Cortex of kidney (tissue), 1 donor: Measurements from ENCODE around the gene ZNF391.
"Not testable (repeated sequence)": the region's sequence is repeated elsewhere in the genome, so short reads cannot be mapped to it uniquely, and the experiment has no call there.

Experiments
- DNase-seq: peaks from one replicate; lab custom pipeline; 2025; lab: John Stamatoyannopoulos, UW

Gene ZNF391

GRCh38 chr6:27422651-27423332 is 34.2 kb downstream of the ZNF391 start:
- no peak for DNase-seq

- DNase-seq = not testable (repeated sequence)
Observed at GRCh38 chr6:27424851-27425250, 36.3 kb downstream of the ZNF391 start.

- DNase-seq = no peak
Observed at GRCh38 chr6:27426045-27426620, 37.6 kb downstream of the ZNF391 start.

GRCh38 chr6:27428502-27428901 is 39.9 kb downstream of the ZNF391 start:
- DNase-seq = no peak

GRCh38 chr6:27428966-27429365 is 40.4 kb downstream of the ZNF391 start:
- no peak for DNase-seq

DNA sequence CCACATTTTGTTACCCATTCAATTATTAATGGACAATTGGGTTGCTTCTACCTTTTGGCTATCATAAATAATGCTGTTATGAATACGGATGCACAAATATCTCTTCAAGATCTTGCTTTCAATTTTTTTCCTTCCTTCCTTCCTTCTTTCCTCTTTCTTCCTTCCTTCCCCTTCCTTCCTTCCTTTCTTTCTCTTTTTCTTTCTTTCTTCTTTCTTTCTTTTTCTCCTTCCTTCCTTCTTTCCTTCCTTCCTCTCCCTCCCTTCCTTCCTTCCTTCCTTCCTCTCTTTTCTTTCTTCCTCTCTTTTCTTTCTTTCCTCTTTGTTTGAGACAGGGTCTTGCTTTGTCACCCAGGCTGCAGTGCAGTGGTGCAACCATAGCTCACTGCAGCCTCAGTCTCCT is 45.2 kb downstream of the ZNF391 start:
- no peak for DNase-seq

- DNase-seq = no peak
Observed at GRCh38 chr6:27439371-27439770, 50.8 kb downstream of the ZNF391 start.

DNA sequence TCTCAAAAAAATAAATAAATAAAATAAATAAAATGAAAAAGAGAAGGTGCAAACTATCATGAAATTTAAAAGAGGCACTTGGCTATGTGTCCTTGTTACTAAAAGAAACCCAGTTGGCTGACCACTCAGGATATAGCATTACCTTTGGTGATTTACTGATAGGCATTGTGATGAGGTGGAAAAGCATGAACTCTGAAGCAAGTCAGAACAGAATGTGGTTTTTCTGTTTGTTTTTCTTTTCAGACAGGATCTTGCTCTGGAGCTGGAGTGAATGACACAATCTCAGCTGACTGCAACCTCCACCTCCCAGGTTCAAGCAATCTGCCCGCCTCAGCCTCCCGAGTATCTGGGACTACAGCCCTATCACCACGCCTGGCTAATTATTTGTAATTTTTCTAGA is 52.4 kb downstream of the ZNF391 start:
- no peak for DNase-seq

- no peak for DNase-seq
Observed at GRCh38 chr6:27442932-27443331, 54.4 kb downstream of the ZNF391 start.

- DNase-seq = no peak
Observed at GRCh38 chr6:27448456-27448855, 59.9 kb downstream of the ZNF391 start.

DNA sequence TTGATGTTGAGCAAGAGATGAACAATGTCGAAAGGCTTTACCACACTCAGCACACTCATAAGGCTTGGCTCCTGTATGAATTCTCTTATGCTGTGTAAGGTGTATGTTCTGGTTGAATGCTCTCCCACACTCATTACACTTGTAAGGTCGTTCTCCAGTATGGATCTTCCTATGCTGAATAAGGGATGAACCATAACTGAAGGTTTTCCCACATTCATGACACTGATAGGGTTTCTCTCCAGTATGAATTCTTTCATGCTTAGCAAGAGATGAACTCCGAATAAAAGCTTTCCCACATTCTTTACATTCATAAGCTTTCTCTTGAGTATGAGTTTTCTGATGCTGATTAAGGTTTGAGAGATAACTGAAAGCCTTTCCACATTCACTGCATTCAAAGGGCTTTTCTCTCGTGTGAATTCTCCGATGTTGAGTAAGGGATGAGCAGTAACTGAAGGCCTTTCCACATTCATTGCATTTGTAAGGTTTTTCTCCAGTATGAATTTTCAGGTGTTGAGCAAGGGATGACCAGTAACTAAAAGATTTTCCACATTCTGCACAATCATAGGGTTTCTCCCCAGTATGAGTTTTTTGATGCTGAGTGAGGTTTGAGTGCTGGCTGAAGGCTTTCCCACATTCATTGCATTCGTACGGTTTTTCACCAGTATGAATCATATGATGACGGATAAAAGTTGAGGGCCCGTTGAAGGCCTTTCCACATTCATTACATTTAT is 63.3 kb downstream of the ZNF391 start:
- DNase-seq = no peak

GRCh38 chr6:27452496-27452897 is 63.9 kb downstream of the ZNF391 start:
- no peak for DNase-seq
